ENCODE results near the gene FUBP3.

GRCh38 chr9:130631331-130632080 lies 52.1 kb downstream of the FUBP3 start:
- TF ChIP-seq POLR2A (IDR thresholded peaks at IDR 0.05): no peak
- TF ChIP-seq, protein P1, sequence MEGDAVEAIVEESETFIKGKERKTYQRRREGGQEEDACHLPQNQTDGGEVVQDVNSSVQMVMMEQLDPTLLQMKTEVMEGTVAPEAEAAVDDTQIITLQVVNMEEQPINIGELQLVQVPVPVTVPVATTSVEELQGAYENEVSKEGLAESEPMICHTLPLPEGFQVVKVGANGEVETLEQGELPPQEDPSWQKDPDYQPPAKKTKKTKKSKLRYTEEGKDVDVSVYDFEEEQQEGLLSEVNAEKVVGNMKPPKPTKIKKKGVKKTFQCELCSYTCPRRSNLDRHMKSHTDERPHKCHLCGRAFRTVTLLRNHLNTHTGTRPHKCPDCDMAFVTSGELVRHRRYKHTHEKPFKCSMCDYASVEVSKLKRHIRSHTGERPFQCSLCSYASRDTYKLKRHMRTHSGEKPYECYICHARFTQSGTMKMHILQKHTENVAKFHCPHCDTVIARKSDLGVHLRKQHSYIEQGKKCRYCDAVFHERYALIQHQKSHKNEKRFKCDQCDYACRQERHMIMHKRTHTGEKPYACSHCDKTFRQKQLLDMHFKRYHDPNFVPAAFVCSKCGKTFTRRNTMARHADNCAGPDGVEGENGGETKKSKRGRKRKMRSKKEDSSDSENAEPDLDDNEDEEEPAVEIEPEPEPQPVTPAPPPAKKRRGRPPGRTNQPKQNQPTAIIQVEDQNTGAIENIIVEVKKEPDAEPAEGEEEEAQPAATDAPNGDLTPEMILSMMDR (IDR thresholded peaks at IDR 0.05): no peak

Data from adrenal gland (tissue), 5 donors.